Activated CD4-positive, alpha-beta T cell treated with anti-CD3 and anti-CD28 coated beads for 36 hours (primary cell): Measurements from ENCODE around the gene OLR1. TPM values are rescaled to one million over a fixed set of nuclear protein-coding genes. Genes with fewer than 3 reads are reported as not detected.
"Not testable (repeated sequence)": the region's sequence is repeated elsewhere in the genome, so short reads cannot be mapped to it uniquely, and the experiment has no call there.

Experiments
- ATAC-seq: fragments of 200-7000 bp; cut with Tn5 transposase; one replicate; pipeline ENCODE4 v1.10.0; 2021; ENCODE audit warnings: mild to moderate bottlenecking, moderate library complexity
- CTCF ChIA-PET: fragments of 350-600 bp; sonication (Branson Sonifier 250); formaldehyde crosslinking; loops from one replicate; lab custom pipeline; 2021; ENCODE audit warnings: antibody characterized with exemption; lab: Charles Lee
- POLR2A ChIA-PET: fragments of 350-600 bp; sonication (Branson Sonifier 250); formaldehyde crosslinking; loops from one replicate; lab custom pipeline; 2021; ENCODE audit warnings: antibody characterized with exemption, inconsistent platforms; lab: Charles Lee
- DNase-seq: peaks from one replicate; pipeline ENCODE4 v3.0.0-alpha.2; 2020
- H3K27ac Mint-ChIP-seq: one replicate; pipeline ENCODE4 v1.8.0; 2021; ENCODE audit warnings: mixed read lengths
- H3K27me3 Mint-ChIP-seq: one replicate; pipeline ENCODE4 v1.8.0; 2021; ENCODE audit warnings: mixed read lengths
- H3K36me3 Mint-ChIP-seq: one replicate; pipeline ENCODE4 v1.8.0; 2021; ENCODE audit warnings: low read depth, mixed read lengths
- H3K4me1 Mint-ChIP-seq: one replicate; pipeline ENCODE4 v1.8.0; 2021; ENCODE audit warnings: mixed read lengths
- H3K4me3 Mint-ChIP-seq: one replicate; pipeline ENCODE4 v1.8.0; 2021; ENCODE audit warnings: mild to moderate bottlenecking, moderate library complexity, mixed read lengths
- H3K9me3 Mint-ChIP-seq: one replicate; pipeline ENCODE4 v1.8.0; 2021; ENCODE audit warnings: low read depth, mixed read lengths
- intact Hi-C, 2 experiments: fragments of 100-400 bp; cut with DNase I in 1 of 2; cut with micrococcal nuclease in 1 of 2; formaldehyde crosslinking; loops; one replicate each; pipeline versions ENCODE4 v1.14.2 to v1.15.1; 2022 to 2024; cut with DNase I, micrococcal nuclease
- total RNA-seq, 2 experiments: library from RNA; stranded (reverse); gene quantifications; one replicate each; pipeline ENCODE4 v1.2.3, GENCODE V29; 2021

The OLR1 gene
- total RNA-seq, 2 experiments from 2014 or later: not detected

DNA sequence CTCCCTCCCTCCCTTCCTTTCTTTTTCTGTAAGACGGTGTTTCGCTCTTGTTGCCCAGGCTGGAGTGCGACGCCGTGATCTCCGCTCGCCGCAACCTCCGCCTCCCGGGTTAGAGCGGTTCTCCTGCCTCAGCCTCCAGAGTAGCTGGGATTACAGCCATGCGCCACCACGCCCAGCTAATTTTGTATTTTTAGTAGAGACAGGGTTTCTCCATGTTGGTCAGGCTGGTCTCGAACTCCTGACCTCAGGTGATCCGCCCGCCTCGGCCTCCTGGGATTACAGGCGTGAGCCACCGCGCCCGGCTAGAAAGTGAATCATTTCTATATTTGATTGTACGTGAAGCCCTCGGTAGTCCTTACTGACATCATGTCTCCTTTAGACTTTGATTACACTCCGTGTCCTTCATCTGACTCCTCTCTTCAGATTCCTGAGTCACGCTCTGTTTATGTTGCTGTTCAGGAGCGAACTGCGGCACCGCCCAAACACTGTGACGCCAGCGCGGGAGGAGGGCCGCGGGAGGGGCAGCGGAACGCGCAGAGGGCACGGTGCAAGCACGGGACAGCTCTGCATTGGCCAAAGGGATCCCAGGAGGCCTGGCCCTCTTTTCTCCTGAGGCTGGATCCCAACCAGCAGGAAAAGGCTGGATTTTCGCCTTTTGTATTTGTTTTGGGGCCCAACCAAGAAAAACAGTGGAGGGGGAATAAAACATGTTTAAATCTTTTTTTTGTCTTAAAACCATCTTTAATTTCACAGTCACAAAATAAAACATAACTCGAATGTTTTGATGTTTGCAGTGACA lies 40.2 kb upstream of the OLR1 start:
- ChIA-PET POLR2A (interaction anchor here (0.6 kb wide), 1 partner anchor 9 kb away, joined by 3 read pairs; no protein-coding TSS in a partner anchor), CTCF (interaction anchor here (0.7 kb wide), 1 partner anchor 535 kb away, joined by 4 read pairs; no protein-coding TSS in a partner anchor)
- intact Hi-C loops: loop anchor here (1.0 to 10.0 kb wide), 16 partner anchors 60 to 1440 kb away; partner anchors contain the start of genes CLEC2B (in 2 of the 2), CLEC2D (in 1 of the 2), MAGOHB (in 1 of the 2) and SMIM10L1 (in 1 of the 2)
- peak overlapping the region; percentile 87 for H3K27ac Mint-ChIP-seq
- peak; percentile 93 for DNase-seq
- no peaks in the 10 kb centered on the region for H3K27me3 Mint-ChIP-seq
- no peaks in the 10 kb centered on the region for H3K9me3 Mint-ChIP-seq
- H3K4me3 Mint-ChIP-seq: peak overlapping the region; percentile 82
- peak; percentile 86 for ATAC-seq
- no peaks in the 10 kb centered on the region for H3K36me3 Mint-ChIP-seq
- H3K4me1 Mint-ChIP-seq: peaks cover 29% of the 10 kb centered on the region

DNA sequence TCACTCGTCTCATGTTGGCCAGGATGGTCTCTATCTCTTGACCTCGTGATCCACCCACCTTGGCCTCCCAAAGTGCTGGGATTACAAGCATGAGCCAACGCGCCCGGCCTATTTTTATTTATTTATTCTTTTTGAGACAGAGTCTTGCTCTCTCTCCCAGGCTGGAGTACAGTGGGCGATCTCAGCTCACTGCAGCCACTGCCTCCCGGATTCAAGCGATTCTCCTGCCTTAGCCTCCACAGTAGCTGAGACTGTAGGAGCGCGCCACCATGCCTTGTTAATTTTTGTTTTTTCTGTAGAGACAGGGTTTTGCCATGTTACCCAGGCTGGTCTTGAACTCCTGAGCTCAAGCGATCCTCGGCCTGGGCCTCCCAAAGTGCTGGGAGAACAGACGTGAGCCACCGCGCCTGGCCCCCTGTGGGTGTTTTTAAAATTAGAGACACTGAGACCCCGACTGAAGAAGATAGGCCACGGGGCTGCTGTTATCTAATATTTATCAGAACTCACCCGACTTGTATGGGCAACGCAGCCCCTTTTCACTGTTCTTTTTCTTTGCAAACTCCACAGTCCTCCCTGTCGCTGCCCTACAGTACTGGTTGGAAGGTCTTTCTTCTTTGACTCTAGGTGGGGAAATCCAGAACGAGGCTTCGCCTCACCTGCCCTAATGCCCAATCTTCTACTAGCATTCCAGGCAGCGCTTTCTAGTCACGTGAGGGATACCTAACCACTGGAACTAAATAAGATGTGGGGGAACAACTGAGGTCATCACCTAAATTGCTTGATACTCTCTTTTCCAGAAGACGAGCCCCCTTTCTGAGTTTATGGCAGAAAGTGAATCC lies 39.4 kb upstream of the OLR1 start:
- Mint-ChIP-seq H3K4me3 (no peak overlapping the region), H3K27ac (no peak overlapping the region), H3K9me3 (no peaks in the 10 kb centered on the region), H3K36me3 (no peaks in the 10 kb centered on the region), H3K27me3 (no peaks in the 10 kb centered on the region), H3K4me1 (peaks cover 29% of the 10 kb centered on the region)
- ATAC-seq (no peak), DNase-seq (no peak)
- ChIA-PET CTCF (interaction anchor here (0.7 to 1.1 kb wide), 2 partner anchors 58 to 535 kb away, joined by 4 to 5 read pairs; no protein-coding TSS in a partner anchor), POLR2A (no interaction called here)
- intact Hi-C loops: loop anchor here (5.0 to 10.0 kb wide), 7 partner anchors 59 to 1441 kb away; partner anchors contain the start of genes CLEC2B (in 1 of the 2), CLEC2D (in 1 of the 2) and SMIM10L1 (in 1 of the 2)

DNA sequence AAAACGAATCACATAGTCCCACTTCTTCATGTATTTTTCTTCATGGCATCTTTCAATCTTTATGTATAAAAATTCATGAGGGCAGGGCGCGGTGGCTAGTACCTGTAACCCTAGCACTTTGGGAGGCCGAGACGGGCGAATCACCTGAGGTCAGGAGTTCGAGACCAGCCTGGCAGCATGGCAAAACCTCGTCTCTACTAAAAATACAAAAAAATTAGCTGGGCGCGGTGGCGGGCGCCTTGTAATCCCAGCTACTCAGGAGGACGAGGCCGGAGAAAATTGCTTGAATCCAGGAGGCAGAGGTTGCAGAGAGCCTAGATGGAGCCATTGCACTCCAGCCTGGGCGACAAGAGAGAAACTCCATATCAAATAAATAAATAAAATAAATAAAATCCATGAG lies 38.3 kb upstream of the OLR1 start:
- Mint-ChIP-seq H3K36me3 (no peaks in the 10 kb centered on the region), H3K4me1 (peaks cover 24% of the 10 kb centered on the region), H3K4me3 (no peak overlapping the region), H3K9me3 (no peaks in the 10 kb centered on the region), H3K27me3 (no peaks in the 10 kb centered on the region), H3K27ac (no peak overlapping the region)
- POLR2A ChIA-PET: no interaction called here
- CTCF ChIA-PET: interaction anchor here (0.6 kb wide), 1 partner anchor 154 kb away, joined by 3 read pairs; no protein-coding TSS in a partner anchor
- ATAC-seq (no peak), DNase-seq (no peak)
- intact Hi-C loops: loop anchor here (5.0 to 10.0 kb wide), 7 partner anchors 58 to 1442 kb away; partner anchors contain the start of genes CLEC2B (in 1 of the 2), CLEC2D (in 1 of the 2) and SMIM10L1 (in 1 of the 2)

DNA sequence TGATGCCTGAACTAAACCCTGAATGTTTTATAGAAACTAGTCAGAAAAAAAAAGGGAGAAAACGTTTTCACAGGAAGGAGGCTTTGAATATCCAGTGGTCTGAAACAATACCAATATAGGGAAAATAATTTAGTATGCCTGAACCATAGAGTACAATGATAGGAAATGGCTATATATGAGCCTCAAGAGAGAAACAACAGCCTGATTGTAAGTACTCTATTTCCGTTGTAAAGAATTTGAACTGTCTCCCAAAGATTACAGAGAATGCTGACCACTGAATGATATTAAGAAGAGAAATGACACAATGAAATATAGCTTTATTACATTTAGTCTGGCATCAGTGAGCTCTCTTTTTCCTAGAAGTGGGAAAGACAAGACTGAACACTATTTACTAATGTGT lies 35.2 kb upstream of the OLR1 start:
- H3K27ac Mint-ChIP-seq: no peak overlapping the region
- no peak for ATAC-seq
- POLR2A ChIA-PET: no interaction called here
- H3K4me1 Mint-ChIP-seq: peaks cover 4% of the 10 kb centered on the region
- H3K9me3 Mint-ChIP-seq: no peaks in the 10 kb centered on the region
- H3K27me3 Mint-ChIP-seq: peaks cover 4% of the 10 kb centered on the region
- CTCF ChIA-PET: no interaction called here
- intact Hi-C loops: no loop called here
- H3K36me3 Mint-ChIP-seq: no peaks in the 10 kb centered on the region
- H3K4me3 Mint-ChIP-seq: no peak overlapping the region
- DNase-seq: no peak

DNA sequence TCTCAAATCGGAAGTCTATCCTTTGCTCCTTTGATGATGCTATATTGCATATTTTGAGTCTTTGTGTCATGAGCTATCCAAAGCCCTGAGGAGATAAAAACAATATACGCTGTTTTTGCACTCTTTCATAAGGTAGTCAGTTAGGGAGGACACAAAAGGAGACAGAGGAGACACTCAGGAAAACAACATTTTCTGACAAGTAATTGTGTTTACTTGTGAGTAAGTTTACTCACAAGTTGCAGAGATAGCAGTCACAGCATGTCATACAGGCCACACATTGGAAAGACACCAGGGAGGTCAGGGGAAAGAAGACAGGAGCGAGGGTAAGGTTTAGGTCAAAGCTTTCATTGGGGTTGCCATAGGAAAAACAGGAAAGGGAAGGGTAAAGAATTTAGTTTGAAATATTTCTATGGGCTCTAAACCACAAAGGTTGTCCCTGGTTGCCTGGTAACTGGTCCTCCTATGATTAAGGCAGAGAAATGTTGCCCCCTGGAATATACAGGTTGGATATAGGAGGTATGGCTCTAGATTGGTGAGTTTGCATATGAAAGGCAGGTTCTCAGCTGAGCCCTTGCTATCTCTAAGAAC lies 33.4 kb upstream of the OLR1 start:
- intact Hi-C loops: no loop called here

GRCh38 chr12:10204495-10204894 lies 32.6 kb upstream of the OLR1 start:
- intact Hi-C loops, H3K4me3 Mint-ChIP-seq, DNase-seq, H3K27ac Mint-ChIP-seq, H3K9me3 Mint-ChIP-seq, POLR2A ChIA-PET, H3K4me1 Mint-ChIP-seq, H3K27me3 Mint-ChIP-seq, ATAC-seq, H3K36me3 Mint-ChIP-seq: not testable (repeated sequence)
- CTCF ChIA-PET: interaction anchor here (1.0 to 1.4 kb wide), 2 partner anchors 10 to 52 kb away, joined by 3 read pairs; no protein-coding TSS in a partner anchor

More for the DNA sequence above, 33.4 kb upstream of the OLR1 start:
- DNase-seq (no peak), ATAC-seq (no peak)
- no peak overlapping the region for H3K27ac Mint-ChIP-seq
- no peaks in the 10 kb centered on the region for H3K36me3 Mint-ChIP-seq
- no peak overlapping the region for H3K4me3 Mint-ChIP-seq
- ChIA-PET POLR2A (no interaction called here), CTCF (no interaction called here)
- H3K27me3 Mint-ChIP-seq: peaks cover 4% of the 10 kb centered on the region
- no peaks in the 10 kb centered on the region for H3K9me3 Mint-ChIP-seq
- no peaks in the 10 kb centered on the region for H3K4me1 Mint-ChIP-seq

GRCh38 chr12:10197879-10198278 lies 25.9 kb upstream of the OLR1 start:
- no peaks in the 10 kb centered on the region for H3K9me3 Mint-ChIP-seq
- H3K36me3 Mint-ChIP-seq: no peaks in the 10 kb centered on the region
- CTCF ChIA-PET: no interaction called here
- H3K4me3 Mint-ChIP-seq: no peak overlapping the region
- no peak overlapping the region for H3K27ac Mint-ChIP-seq
- no peak for ATAC-seq
- intact Hi-C loops: no loop called here
- peaks cover 10% of the 10 kb centered on the region for H3K27me3 Mint-ChIP-seq
- no peak for DNase-seq
- no peaks in the 10 kb centered on the region for H3K4me1 Mint-ChIP-seq
- POLR2A ChIA-PET: no interaction called here

GRCh38 chr12:10196210-10196609 lies 24.3 kb upstream of the OLR1 start:
- POLR2A ChIA-PET: no interaction called here
- H3K4me1 Mint-ChIP-seq: no peaks in the 10 kb centered on the region
- DNase-seq (no peak), ATAC-seq (no peak)
- H3K36me3 Mint-ChIP-seq: no peaks in the 10 kb centered on the region
- no peak overlapping the region for H3K27ac Mint-ChIP-seq
- intact Hi-C loops: no loop called here
- CTCF ChIA-PET: interaction anchor here (0.9 to 1.5 kb wide), 2 partner anchors 12 to 384 kb away, joined by 3 read pairs; no protein-coding TSS in a partner anchor
- H3K4me3 Mint-ChIP-seq: no peak overlapping the region
- no peaks in the 10 kb centered on the region for H3K9me3 Mint-ChIP-seq
- peaks cover 10% of the 10 kb centered on the region for H3K27me3 Mint-ChIP-seq

DNA sequence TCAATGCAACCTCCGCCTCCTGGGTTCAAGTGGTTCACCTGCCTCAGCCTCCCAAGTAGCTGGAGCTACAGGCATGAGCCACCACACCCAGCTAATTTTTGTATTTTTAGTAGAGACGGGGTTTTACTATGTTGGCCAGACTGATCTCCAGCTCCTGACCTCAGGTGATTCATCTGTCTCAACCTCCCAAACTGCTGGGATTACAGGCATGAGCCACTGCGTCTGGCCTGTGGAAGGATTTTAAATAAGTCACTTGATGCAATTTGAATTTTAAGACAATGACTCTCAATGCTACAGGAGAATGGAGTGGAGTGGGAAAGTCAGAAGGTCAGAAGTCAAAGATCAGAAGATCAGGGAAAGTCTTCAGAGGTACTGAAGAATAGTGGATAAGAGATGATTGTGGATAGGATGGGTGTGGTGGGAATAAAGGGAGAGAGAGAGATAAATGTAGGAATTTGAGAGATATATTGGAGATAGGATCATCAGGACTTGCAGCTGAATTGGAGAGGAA lies 22.3 kb upstream of the OLR1 start:
- H3K4me1 Mint-ChIP-seq: no peaks in the 10 kb centered on the region
- H3K9me3 Mint-ChIP-seq: no peaks in the 10 kb centered on the region
- peaks cover 10% of the 10 kb centered on the region for H3K27me3 Mint-ChIP-seq
- no peaks in the 10 kb centered on the region for H3K36me3 Mint-ChIP-seq
- H3K4me3 Mint-ChIP-seq: no peak overlapping the region
- ChIA-PET POLR2A (no interaction called here), CTCF (interaction anchor here (0.7 to 2.7 kb wide), 3 partner anchors 10 to 41 kb away, joined by 3 to 20 read pairs (median 3); no protein-coding TSS in a partner anchor)
- no peak overlapping the region for H3K27ac Mint-ChIP-seq
- no peak for DNase-seq
- intact Hi-C loops: no loop called here
- no peak for ATAC-seq

DNA sequence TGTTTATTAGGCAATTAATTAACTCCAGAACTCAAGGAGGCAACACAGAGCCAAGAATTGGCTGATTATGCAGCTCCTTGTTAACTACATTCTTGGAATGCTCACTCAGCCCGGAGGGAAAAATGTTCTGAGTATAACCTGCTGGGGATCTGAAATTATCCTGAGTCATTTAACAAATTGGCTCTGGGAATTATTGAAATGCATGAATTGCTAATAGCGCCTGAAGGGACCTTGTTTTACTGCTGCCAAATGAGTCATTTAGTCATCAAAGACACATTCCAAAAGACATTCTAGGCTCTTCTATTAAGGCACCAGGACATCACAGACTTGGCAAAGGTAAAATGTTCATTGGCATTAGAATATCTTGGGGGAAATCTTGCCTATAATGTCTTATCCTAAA lies 19.9 kb upstream of the OLR1 start:
- ATAC-seq: no peak
- POLR2A ChIA-PET: no interaction called here
- intact Hi-C loops: loop anchor here in 1 of 2 experiments (2.0 kb wide), 2 partner anchors 153 to 443 kb away; no protein-coding TSS in a partner anchor

More for the DNA sequence above, 19.9 kb upstream of the OLR1 start:
- Mint-ChIP-seq H3K4me1 (no peaks in the 10 kb centered on the region), H3K36me3 (no peaks in the 10 kb centered on the region), H3K4me3 (no peak overlapping the region), H3K27me3 (peaks cover 8% of the 10 kb centered on the region), H3K9me3 (no peaks in the 10 kb centered on the region), H3K27ac (no peak overlapping the region)
- no peak for DNase-seq
- CTCF ChIA-PET: interaction anchor here (0.6 to 1.6 kb wide), 6 partner anchors 8 to 378 kb away, joined by 3 to 8 read pairs (median 4); no protein-coding TSS in a partner anchor
